Smooth muscle cell (in vitro differentiated cells): ENCODE data around the gene CYSLTR2. TPM values are rescaled to one million over a fixed set of nuclear protein-coding genes. Genes with fewer than 3 reads are reported as not detected.
A peak's percentile ranks its signal among the peaks of the same experiment; 100 is the strongest.

Source experiments
- DNase-seq: peaks from one replicate; lab custom pipeline; 2025; ENCODE audit not compliant: unreplicated experiment; lab: John Stamatoyannopoulos, UW
- H2AFZ ChIP-seq: fragments of 200-600 bp; sonication (generic); 2 replicates; pipeline ENCODE4 v1.6.0; 2016; ENCODE audit warnings: antibody characterized with exemption, low read depth, mild to moderate bottlenecking
- H3F3A ChIP-seq: fragments of 200-600 bp; sonication (generic); 2 replicates; pipeline ENCODE4 v1.6.0; 2017; ENCODE audit warnings: antibody characterized with exemption, low read depth
- H3K27ac ChIP-seq: fragments of 200-600 bp; sonication (generic); 2 replicates; pipeline ENCODE4 v1.5.1; 2016; ENCODE audit warnings: low read depth, mild to moderate bottlenecking
- H3K27me3 ChIP-seq: fragments of 200-600 bp; sonication (generic); 2 replicates; pipeline ENCODE4 v1.6.1; 2016; ENCODE audit warnings: low read depth, mild to moderate bottlenecking
- H3K36me3 ChIP-seq: fragments of 200-600 bp; sonication (generic); 2 replicates; pipeline ENCODE4 v1.5.1; 2016; ENCODE audit warnings: low read depth
- H3K4me1 ChIP-seq: fragments of 200-600 bp; sonication (generic); 2 replicates; pipeline ENCODE4 v1.5.1; 2016; ENCODE audit warnings: low read depth
- H3K4me2 ChIP-seq: fragments of 200-600 bp; sonication (generic); 2 replicates; pipeline ENCODE4 v1.6.0; 2016; ENCODE audit warnings: mild to moderate bottlenecking
- H3K4me3 ChIP-seq: fragments of 200-600 bp; sonication (generic); 2 replicates; pipeline ENCODE4 v1.5.1; 2016; ENCODE audit warnings: mild to moderate bottlenecking
- H3K79me2 ChIP-seq: fragments of 200-600 bp; sonication (generic); 2 replicates; pipeline ENCODE4 v1.6.0; 2016; ENCODE audit warnings: low read depth, mild to moderate bottlenecking
- H3K9ac ChIP-seq: fragments of 200-600 bp; sonication (generic); 2 replicates; pipeline ENCODE4 v1.6.0; 2016; ENCODE audit warnings: low read depth
- H3K9me3 ChIP-seq: fragments of 200-600 bp; sonication (generic); replicated peaks from 2 replicates; pipeline ENCODE4 v1.5.1; 2016; ENCODE audit warnings: low read depth
- H4K20me1 ChIP-seq: fragments of 200-600 bp; sonication (generic); 2 replicates; pipeline ENCODE4 v1.6.0; 2016; ENCODE audit warnings: low read depth
- CTCF ChIP-seq: fragments of 200-600 bp; sonication (generic); IDR thresholded peaks from 2 replicates; pipeline ENCODE4 v1.5.1; 2017; ENCODE audit warnings: borderline replicate concordance, mild to moderate bottlenecking, antibody characterized with exemption; ENCODE audit not compliant: insufficient read depth, poor library complexity, severe bottlenecking
- WGBS: methylation state at CpG from one replicate; pipeline ENCODE4 v1.1.7; 2016; ENCODE audit warnings: low lambda C conversion rate; 5-methylcytosine and 5-hydroxymethylcytosine counted together
- polyA plus RNA-seq: library from polyadenylated mRNA; unstranded; fragments of >200 nt; fragmentation: Nextera tagmentation; extraction: Ambion mirVana; gene quantifications from 2 replicates; pipeline ENCODE4 v1.2.1, GENCODE V29; 2016
- total RNA-seq: library from RNA; depleted of rRNA; stranded (reverse); fragments of >200 nt; gene quantifications from 2 replicates; pipeline ENCODE4 v1.2.3, GENCODE V29; 2014

Gene CYSLTR2
- total and polyA plus RNA-seq, 2 experiments from 2014 or later: 0.54 to 0.71 TPM

DNA sequence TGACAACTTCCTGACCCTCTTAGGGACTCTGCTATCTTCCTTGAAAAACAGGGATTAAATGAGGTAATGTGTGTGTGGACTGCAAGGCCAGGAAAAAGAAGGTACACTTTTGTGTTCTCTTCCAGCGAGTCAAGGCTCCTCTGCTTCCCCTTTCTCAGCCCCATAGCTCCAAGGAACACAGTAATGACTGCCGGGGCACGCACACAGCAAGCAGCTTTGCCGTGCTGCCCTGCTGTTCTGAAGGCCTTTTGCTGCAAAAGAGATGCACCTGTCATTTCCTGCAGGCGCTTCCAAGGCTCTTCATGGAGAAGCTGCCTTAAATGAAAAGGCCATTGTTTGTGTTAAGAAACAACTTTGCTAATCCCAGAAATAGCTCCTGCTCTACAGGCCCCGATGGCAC lies 84.6 kb downstream of the CYSLTR2 start:
- Histone ChIP-seq H3K4me2 (no peak overlapping the region), H4K20me1 (no peaks in the 10 kb centered on the region), H3K4me3 (no peak overlapping the region), H3K36me3 (no peaks in the 10 kb centered on the region), H3K9ac (no peak overlapping the region), H2AFZ (no peak overlapping the region), H3K4me1 (no peaks in the 10 kb centered on the region), H3K79me2 (no peaks in the 10 kb centered on the region), H3K9me3 (no peaks in the 10 kb centered on the region), H3K27ac (no peak overlapping the region), H3F3A (no peaks in the 10 kb centered on the region), H3K27me3 (no peaks in the 10 kb centered on the region)
- WGBS: 83% methylated on average over 6 of the region's 6 CpGs
- no peak for TF ChIP-seq CTCF
- no peak for DNase-seq

DNA sequence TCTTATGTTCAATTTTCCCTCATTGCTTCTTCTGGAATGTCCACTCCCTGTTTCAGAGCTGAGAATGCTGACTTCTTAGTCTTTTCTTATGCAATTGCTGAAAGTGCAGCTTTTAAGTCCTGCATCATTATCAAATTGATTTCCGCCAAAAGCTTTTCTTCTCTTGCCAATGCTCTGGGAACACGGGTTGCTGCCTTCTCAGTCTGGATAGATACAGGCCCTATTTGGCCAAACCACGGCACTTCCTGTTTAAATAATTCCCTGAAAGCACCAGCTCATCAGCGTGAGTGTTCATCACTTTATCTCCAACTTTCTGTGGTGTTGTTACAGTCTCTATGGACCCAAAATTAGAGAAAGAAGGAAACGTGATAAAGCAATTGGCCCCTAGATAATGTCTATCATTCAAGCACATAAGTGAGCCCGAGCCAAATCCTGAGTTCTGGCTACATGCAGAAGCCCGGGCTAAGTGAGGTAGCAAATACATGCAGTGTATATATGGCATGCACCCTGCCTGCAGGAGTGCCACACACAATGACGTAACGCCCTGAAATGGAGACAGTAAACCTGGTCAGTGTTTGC lies 85.7 kb downstream of the CYSLTR2 start:
- H3K27ac ChIP-seq: no peak overlapping the region
- no peaks in the 10 kb centered on the region for H3K4me1 ChIP-seq
- H3K36me3 ChIP-seq: no peaks in the 10 kb centered on the region
- H2AFZ ChIP-seq: peak overlapping the region; percentile 54
- WGBS: 64% methylated on average over 9 of the region's 9 CpGs
- H4K20me1 ChIP-seq: no peaks in the 10 kb centered on the region
- no peak overlapping the region for H3K4me3 ChIP-seq
- H3K79me2 ChIP-seq: no peaks in the 10 kb centered on the region
- H3K9ac ChIP-seq: no peak overlapping the region
- H3K9me3 ChIP-seq: no peaks in the 10 kb centered on the region
- no peak for DNase-seq
- no peaks in the 10 kb centered on the region for H3F3A ChIP-seq
- no peaks in the 10 kb centered on the region for H3K27me3 ChIP-seq
- TF ChIP-seq CTCF: no peak
- no peak overlapping the region for H3K4me2 ChIP-seq

- H3K36me3 ChIP-seq: no peaks in the 10 kb centered on the region
- no peak overlapping the region for H2AFZ ChIP-seq
- H3K4me2 ChIP-seq: no peak overlapping the region
- TF ChIP-seq CTCF: no peak
- H3K27me3 ChIP-seq: no peaks in the 10 kb centered on the region
- no peaks in the 10 kb centered on the region for H4K20me1 ChIP-seq
- H3K79me2 ChIP-seq: no peaks in the 10 kb centered on the region
- no peak overlapping the region for H3K9ac ChIP-seq
- H3K4me1 ChIP-seq: no peaks in the 10 kb centered on the region
- no peaks in the 10 kb centered on the region for H3K9me3 ChIP-seq
- DNase-seq: no peak
- 28% methylated on average over 2 of the region's 2 CpGs for WGBS
- H3K4me3 ChIP-seq: no peak overlapping the region
- H3K27ac ChIP-seq: no peak overlapping the region
- no peaks in the 10 kb centered on the region for H3F3A ChIP-seq
These were observed 87.6 kb downstream of the CYSLTR2 start for GRCh38 chr13:48741377-48741776.

DNA sequence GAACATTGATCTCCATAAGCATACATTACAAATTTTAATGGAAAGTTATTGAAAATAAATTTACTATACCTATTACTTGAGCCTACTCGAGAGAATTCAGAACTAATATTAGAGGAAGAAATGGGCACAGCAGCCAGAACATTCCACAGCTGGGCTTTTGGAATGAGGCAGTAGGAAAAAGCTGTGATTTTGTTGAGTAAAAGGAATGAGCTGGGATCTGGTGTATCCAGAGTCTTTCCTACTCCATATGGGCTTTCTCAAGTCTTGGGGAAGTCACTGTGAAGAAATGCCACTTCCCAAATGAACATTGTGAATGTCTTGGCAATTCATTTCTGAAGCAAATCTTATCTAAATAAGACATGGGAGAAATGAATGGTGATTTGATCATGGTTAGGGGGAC lies 93.1 kb downstream of the CYSLTR2 start:
- Histone ChIP-seq H3K27me3 (no peaks in the 10 kb centered on the region), H3K4me3 (no peak overlapping the region), H3K36me3 (no peaks in the 10 kb centered on the region), H3K9me3 (no peaks in the 10 kb centered on the region), H3K4me1 (peaks cover 7% of the 10 kb centered on the region), H3K9ac (no peak overlapping the region), H3F3A (peaks cover 9% of the 10 kb centered on the region), H3K27ac (no peak overlapping the region), H3K79me2 (no peaks in the 10 kb centered on the region), H2AFZ (no peak overlapping the region), H4K20me1 (no peaks in the 10 kb centered on the region), H3K4me2 (no peak overlapping the region)
- no peak for DNase-seq
- no peak for TF ChIP-seq CTCF
- 76% methylated on average over 1 of the region's 1 CpG for WGBS
